OCI-M2 (cell line): ENCODE results near the gene DYNLT1.
"Not testable (repeated sequence)": the region's sequence is repeated elsewhere in the genome, so short reads cannot be mapped to it uniquely, and the experiment has no call there.

ENCODE experiments used
- DNase-seq: peaks from one replicate; lab custom pipeline; 2025; ENCODE audit not compliant: unreplicated experiment; lab: John Stamatoyannopoulos, UW

Gene DYNLT1

GRCh38 chr6:158663625-158664165 lies 19.2 kb upstream of the DYNLT1 start:
- no peak for DNase-seq

- DNase-seq, result no peak
These were observed 18.5 kb upstream of the DYNLT1 start for GRCh38 chr6:158662954-158663624.

GRCh38 chr6:158662607-158662953 lies 18.0 kb upstream of the DYNLT1 start:
- no peak for DNase-seq

- no peak for DNase-seq
These were observed 16.7 kb upstream of the DYNLT1 start for GRCh38 chr6:158661156-158661685.

- no peak for DNase-seq
These were observed 15.8 kb upstream of the DYNLT1 start for GRCh38 chr6:158660333-158660754.

GRCh38 chr6:158656986-158657385 lies 12.4 kb upstream of the DYNLT1 start:
- DNase-seq, result not testable (repeated sequence)

GRCh38 chr6:158655569-158656450 lies 11.3 kb upstream of the DYNLT1 start:
- DNase-seq, result no peak

- DNase-seq, result no peak
These were observed 10.5 kb upstream of the DYNLT1 start for GRCh38 chr6:158654960-158655489.

GRCh38 chr6:158654498-158654897 lies 10.0 kb upstream of the DYNLT1 start:
- DNase-seq, result no peak

- DNase-seq, result no peak
These were observed 9.2 kb upstream of the DYNLT1 start for GRCh38 chr6:158653577-158654354.

GRCh38 chr6:158651981-158652737 lies 7.6 kb upstream of the DYNLT1 start:
- not testable (repeated sequence) for DNase-seq

GRCh38 chr6:158649289-158650143 lies 5.0 kb upstream of the DYNLT1 start, which contains the start of gene SYTL3:
SYTL3 (plus strand) TSS chr6:158650054; CDS start chr6:158663269, 13,215 bp downstream.
- DNase-seq, result no peak

- DNase-seq, result no peak
These were observed 4.2 kb upstream of the DYNLT1 start for GRCh38 chr6:158648682-158649131.

GRCh38 chr6:158647501-158647900 lies 3.0 kb upstream of the DYNLT1 start:
- DNase-seq, result no peak

GRCh38 chr6:158646023-158646910 lies 1.7 kb upstream of the DYNLT1 start:
- no peak for DNase-seq

- no peak for DNase-seq
These were observed 800 bp upstream of the DYNLT1 start for GRCh38 chr6:158645064-158646022.

- no peak for DNase-seq
These were observed 710 bp downstream of the DYNLT1 start for GRCh38 chr6:158643836-158644230.
